Activated CD8-positive, alpha-beta memory T cell treated with anti-CD3 and anti-CD28 coated beads for 36 hours (primary cell): Measurements from ENCODE around the gene PTPRD. TPM values are rescaled to one million over a fixed set of nuclear protein-coding genes. Genes with fewer than 3 reads are reported as not detected.

Experiments used
- CTCF ChIA-PET: fragments of 350-600 bp; sonication (Branson Sonifier 250); formaldehyde crosslinking; loops from one replicate; lab custom pipeline; 2021; ENCODE audit warnings: antibody characterized with exemption; lab: Charles Lee
- POLR2A ChIA-PET: fragments of 350-600 bp; sonication (Branson Sonifier 250); formaldehyde crosslinking; loops from one replicate; lab custom pipeline; 2021; ENCODE audit warnings: antibody characterized with exemption; lab: Charles Lee
- total RNA-seq, 2 experiments: library from RNA; stranded (reverse); gene quantifications; one replicate each; pipeline ENCODE4 v1.2.3, GENCODE V29; 2021

Gene PTPRD
- total RNA-seq, 2 experiments from 2014 or later = 0.10 to 0.15 TPM

DNA sequence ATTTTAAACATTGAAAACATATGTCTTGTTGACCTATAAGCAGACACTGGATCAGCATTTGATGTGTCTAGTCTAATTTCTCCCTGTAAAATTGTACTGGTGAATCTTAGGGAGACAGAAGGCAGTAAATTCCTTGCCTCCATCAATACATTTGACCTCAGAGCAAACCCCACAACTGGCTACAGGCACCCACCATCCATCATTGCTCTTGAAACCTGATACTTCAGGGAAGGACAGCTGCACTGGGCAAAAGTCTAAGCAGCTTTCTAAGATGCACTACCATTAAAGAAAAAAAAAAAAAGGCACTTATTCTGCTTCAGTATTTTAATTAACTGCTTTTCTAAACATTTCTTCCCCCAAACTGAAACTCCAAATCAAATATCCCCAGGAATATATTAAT is 1761.9 kb downstream of the PTPRD start:
- ChIA-PET POLR2A (no interaction called here), CTCF (no interaction called here)

DNA sequence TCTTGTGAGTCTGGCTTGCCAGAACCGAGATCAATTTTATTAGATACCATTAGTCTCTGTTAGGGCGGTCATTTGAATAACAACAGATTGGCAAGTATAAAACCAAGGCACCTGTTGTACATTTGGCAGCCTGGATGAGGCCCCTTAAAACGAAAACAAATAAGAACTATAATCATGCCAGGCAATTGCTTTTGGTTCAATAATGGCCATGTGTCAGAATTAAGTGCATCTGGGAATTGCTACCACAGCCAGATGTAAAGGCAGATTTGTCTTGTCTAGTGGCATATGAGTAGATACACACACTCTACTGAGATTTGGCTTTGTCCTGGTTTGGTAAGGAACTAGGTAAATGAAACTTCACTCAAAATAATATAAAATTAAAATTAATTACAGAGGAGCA is 1767.0 kb downstream of the PTPRD start:
- POLR2A ChIA-PET = no interaction called here
- CTCF ChIA-PET = no interaction called here

DNA sequence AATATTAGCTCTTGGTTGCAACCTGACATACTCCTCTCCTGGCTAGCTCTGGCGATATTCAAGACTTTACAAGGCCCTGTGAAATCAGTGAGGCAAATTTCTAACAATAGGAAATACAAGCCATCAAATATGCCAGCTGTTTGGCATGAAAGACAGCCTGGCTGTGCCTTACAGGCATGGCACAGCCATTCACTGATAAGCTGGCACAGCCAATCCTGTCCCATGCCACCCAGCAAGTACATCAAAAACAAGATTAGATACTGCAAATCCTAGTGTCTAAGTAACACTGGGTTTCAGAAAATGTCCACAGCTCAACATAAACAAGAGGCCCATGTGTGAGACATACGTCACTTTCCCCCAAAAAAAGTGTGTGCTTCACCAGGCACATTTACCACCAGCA is 1767.4 kb downstream of the PTPRD start:
- CTCF ChIA-PET = no interaction called here
- POLR2A ChIA-PET = no interaction called here

- ChIA-PET POLR2A (no interaction called here), CTCF (no interaction called here)
These were observed 1768.3 kb downstream of the PTPRD start for GRCh38 chr9:8844549-8844948.

DNA sequence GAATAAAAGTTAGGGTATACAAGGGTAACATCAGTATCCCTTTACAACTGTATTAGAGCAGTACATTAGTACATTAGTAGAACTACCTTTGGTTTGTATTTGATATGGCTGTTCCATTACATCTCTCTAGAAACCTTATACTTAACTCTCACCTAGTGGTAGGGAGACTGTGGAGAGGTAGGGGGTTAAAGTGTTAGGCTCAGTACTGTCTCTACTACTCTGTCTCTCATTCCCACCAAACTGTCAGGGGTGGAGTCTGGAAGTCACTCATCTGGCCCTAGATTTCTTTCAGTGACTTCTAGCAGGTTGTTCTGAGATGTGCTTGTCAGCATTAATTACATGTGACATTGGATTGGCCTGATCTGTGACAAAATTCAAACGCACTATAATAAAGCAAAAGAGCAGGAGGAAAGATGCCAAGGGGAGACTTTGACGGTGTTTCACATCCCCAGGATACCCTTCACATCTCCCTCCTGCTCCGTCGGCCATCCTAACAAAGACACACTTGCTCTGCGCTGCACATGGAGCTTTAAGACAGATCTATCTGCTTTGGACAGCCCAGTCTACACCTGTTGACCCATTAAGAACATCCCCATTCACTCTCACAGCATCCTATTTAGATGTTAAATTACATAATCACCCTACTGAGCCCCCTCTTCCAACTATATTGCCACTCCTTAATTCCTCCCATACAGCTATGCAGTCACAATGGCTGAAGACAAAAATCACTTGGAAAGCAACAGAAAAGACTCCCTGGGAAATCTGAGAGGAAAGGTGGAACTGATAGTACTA is 1770.2 kb downstream of the PTPRD start:
- ChIA-PET POLR2A (no interaction called here), CTCF (no interaction called here)

- CTCF ChIA-PET = no interaction called here
- POLR2A ChIA-PET = no interaction called here
These were observed 1774.7 kb downstream of the PTPRD start for GRCh38 chr9:8838136-8838535.

DNA sequence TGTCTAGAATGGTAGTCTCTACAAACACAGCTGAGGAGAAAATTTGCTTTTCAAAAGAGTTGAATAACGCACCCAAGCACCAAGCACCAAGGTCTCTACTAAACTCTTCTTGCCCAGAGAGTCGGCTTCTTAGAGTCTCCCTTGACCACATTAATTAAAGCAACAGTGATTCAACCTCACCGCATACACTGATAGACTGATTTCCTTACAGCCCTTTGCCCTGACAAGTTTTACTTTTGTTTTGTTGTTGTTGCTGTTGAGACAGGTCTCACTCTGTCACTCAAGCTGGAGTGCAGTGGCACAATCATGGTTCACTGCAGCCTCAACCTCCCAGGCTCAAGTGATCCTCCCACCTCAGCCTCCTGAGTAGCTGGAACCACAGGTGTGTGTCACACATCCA is 1777.5 kb downstream of the PTPRD start:
- CTCF ChIA-PET = no interaction called here
- POLR2A ChIA-PET = no interaction called here

DNA sequence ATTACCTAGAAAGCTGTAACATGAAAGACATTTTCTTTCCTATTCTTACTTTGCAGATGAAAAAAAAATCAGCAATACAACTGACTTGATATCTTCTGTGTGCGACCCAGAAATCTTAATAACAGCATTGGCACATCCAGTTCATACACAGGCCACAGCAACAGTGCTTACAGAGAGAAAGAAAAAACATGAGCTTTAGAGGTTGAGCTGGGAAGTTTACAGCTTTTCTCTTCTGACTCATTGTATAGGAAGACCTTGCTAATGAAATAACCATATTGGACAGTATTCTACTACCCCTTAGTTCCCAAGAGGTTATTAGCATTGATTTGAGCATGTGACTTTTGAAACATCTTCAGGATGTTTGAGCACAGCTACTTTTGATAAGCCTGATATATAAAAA is 1779.8 kb downstream of the PTPRD start:
- CTCF ChIA-PET = no interaction called here
- POLR2A ChIA-PET = no interaction called here

DNA sequence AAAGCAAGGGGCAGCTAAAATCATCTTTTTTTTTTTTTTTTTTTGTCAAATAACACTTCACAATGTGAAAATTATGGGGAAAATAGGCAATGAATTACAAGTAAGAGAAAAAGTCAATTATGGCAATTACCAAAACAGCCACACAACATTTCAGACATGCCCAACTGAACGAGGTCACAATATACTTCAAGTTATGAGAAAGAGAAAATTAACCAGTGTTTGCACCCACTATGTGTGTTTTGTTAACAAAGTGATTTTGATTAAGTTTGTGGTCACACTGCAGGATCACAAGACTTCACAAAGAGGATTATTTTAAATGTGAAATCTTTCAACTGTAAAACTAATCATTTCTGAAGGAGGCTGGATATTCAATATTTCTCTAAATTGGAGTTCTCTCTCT is 1780.4 kb downstream of the PTPRD start:
- ChIA-PET POLR2A (no interaction called here), CTCF (no interaction called here)

DNA sequence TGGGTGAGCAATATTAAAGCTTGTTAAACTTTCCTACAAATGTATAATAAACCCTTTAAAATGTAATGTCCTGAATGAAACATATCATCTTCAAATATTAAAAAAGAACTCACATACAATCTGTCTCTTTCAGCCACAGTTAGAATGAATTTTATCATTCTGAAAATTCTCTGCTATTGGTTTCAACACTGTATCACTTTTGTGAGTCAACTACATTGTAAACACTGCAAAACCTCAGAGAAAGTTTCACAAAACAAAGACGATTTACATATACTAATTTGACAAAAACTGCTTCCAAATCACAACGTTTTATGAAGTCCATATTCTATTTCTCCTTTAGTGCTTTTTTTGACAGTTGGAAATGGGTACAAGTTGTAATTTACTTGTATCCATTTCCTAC is 1781.2 kb downstream of the PTPRD start:
- ChIA-PET POLR2A (no interaction called here), CTCF (no interaction called here)

GRCh38 chr9:8826281-8826680 is 1786.5 kb downstream of the PTPRD start:
- ChIA-PET CTCF (no interaction called here), POLR2A (no interaction called here)

DNA sequence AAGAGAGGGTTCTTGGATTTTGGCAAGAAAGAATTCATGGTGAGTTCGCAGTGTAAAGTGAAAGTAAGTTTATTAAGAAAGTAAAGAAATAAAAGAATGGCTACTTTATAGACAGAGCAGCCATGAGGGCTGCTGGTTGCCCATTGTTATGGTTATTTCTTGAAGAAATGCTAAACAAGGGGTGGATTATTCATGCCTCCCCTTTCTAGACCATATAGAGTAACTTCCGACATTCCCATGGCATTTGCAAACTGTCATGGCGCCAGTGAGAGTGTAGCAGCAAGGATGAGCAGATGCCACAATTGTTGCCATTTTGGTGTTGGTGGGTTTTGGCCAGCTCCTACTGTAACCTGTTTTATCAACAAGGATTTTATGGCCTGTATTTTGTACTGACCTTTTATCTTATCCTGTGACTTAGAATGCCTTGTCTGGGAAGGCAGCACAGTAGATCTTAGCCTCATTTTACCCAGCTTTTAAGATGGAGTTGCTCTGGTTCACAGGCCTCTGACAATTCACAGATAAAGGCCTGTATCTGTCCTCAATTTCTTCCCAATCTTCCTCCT is 1787.1 kb downstream of the PTPRD start:
- ChIA-PET POLR2A (no interaction called here), CTCF (no interaction called here)

GRCh38 chr9:8823131-8823895 is 1789.5 kb downstream of the PTPRD start:
- ChIA-PET POLR2A (no interaction called here), CTCF (no interaction called here)

- ChIA-PET CTCF (no interaction called here), POLR2A (no interaction called here)
These were observed 1790.2 kb downstream of the PTPRD start for GRCh38 chr9:8822667-8823025.

- CTCF ChIA-PET = no interaction called here
- POLR2A ChIA-PET = no interaction called here
These were observed 1790.7 kb downstream of the PTPRD start for GRCh38 chr9:8821910-8822666.

DNA sequence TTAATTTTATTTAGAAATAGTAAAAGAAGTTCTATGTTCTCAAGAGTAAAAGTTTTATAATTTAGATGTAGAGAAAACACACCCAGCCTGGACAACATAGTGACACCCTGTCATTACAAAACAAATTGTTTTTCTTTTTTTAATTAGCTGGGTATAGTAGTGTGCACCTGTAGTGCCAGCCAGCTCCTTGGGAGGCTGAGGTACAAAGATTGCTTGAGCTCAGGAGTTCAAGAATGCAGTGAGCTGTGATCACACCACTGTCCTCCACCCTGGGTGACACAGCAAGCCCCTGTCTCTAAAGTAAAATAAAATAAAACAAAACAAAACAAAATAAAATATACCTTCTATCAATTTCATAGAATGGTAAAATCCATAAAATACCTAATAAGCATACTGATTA is 1795.5 kb downstream of the PTPRD start:
- ChIA-PET CTCF (no interaction called here), POLR2A (no interaction called here)

DNA sequence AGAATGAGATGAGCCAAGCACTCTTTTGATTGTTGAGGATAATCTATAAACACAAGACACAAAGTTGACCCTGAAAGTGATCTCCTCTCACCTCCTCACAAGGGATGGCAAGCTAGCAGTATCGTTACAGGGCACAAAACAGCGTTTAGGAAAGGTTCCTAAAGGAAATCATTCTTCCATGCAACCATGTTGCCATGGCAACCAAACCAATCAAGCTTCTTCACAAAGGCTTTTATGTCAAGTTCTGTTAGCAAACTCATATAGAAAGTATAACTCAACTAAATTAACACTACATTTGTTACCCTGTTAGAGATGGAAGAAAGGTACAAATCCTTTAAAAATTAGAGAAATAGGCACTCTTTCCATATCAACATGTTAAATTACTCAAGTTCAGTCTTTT is 1796.4 kb downstream of the PTPRD start:
- ChIA-PET POLR2A (no interaction called here), CTCF (no interaction called here)

- POLR2A ChIA-PET = no interaction called here
- CTCF ChIA-PET = no interaction called here
These were observed 1796.9 kb downstream of the PTPRD start for GRCh38 chr9:8815931-8816330.

GRCh38 chr9:8815219-8815618 is 1797.6 kb downstream of the PTPRD start:
- POLR2A ChIA-PET = no interaction called here
- CTCF ChIA-PET = no interaction called here

- CTCF ChIA-PET = no interaction called here
- POLR2A ChIA-PET = no interaction called here
These were observed 1799.9 kb downstream of the PTPRD start for GRCh38 chr9:8812888-8813287.
